Osteoblast (primary cell): ENCODE data around the gene TACC2. TPM values are rescaled to one million over a fixed set of nuclear protein-coding genes. Genes with fewer than 3 reads are reported as not detected.
"Not testable (repeated sequence)": the region's sequence is repeated elsewhere in the genome, so short reads cannot be mapped to it uniquely, and the experiment has no call there.

Experiments used
- DNase-seq: peaks from one replicate; pipeline ENCODE4 v3.0.0; 2011; ENCODE audit warnings: low spot score, mixed read lengths; ENCODE audit not compliant: insufficient read length; ENCODE audit errors: missing footprints
- H2AFZ ChIP-seq: 2 replicates; pipeline ENCODE4 v1.6.0; 2011; ENCODE audit warnings: mild to moderate bottlenecking, low read length
- H3K27ac ChIP-seq: 2 replicates; pipeline ENCODE4 v1.5.1; 2011; ENCODE audit warnings: mild to moderate bottlenecking, low read depth, low read length, moderate library complexity
- H3K27me3 ChIP-seq: 2 replicates; pipeline ENCODE4 v1.6.0; 2012; ENCODE audit warnings: mild to moderate bottlenecking, control low read depth, inconsistent platforms, low read length, moderate library complexity; ENCODE audit not compliant: insufficient read depth
- H3K36me3 ChIP-seq: 2 replicates; pipeline ENCODE4 v1.5.1; 2011; ENCODE audit warnings: mild to moderate bottlenecking, low read length, control low read depth, moderate library complexity; ENCODE audit not compliant: insufficient read depth
- H3K4me1 ChIP-seq: 2 replicates; pipeline ENCODE4 v1.5.1; 2011; ENCODE audit warnings: mild to moderate bottlenecking, low read length, control low read depth, moderate library complexity; ENCODE audit not compliant: insufficient read depth
- H3K4me2 ChIP-seq: 2 replicates; pipeline ENCODE4 v1.6.0; 2011; ENCODE audit warnings: mild to moderate bottlenecking, low read length; ENCODE audit not compliant: insufficient read depth
- H3K4me3 ChIP-seq: fragments of 200-600 bp; sonication (generic); 3 replicates; pipeline ENCODE4 v1.5.1; 2012; ENCODE audit warnings: mild to moderate bottlenecking, low read length, inconsistent platforms; ENCODE audit not compliant: insufficient read depth
- H3K79me2 ChIP-seq: 2 replicates; pipeline ENCODE4 v1.6.0; 2012; ENCODE audit warnings: mild to moderate bottlenecking, low read length, control low read depth, inconsistent platforms; ENCODE audit not compliant: insufficient read depth
- H3K9me3 ChIP-seq: 2 replicates; pipeline ENCODE4 v1.5.1; 2011; ENCODE audit warnings: low read depth, low read length, control low read depth
- H4K20me1 ChIP-seq: 2 replicates; pipeline ENCODE4 v1.6.0; 2012; ENCODE audit warnings: mild to moderate bottlenecking, low read length, control low read depth; ENCODE audit not compliant: insufficient read depth
- total RNA-seq: library from RNA; depleted of rRNA; stranded (reverse); fragments of >200 nt; gene quantifications from 2 replicates; pipeline ENCODE4 v1.2.3, GENCODE V29; 2012
- TF ChIP-seq, protein P1 (sequence below): IDR thresholded peaks from 2 replicates; pipeline ENCODE4 v1.5.1; 2011; ENCODE audit warnings: mild to moderate bottlenecking, low read depth, low read length, moderate library complexity; ENCODE audit errors: extremely low read depth

TACC2 gene
- total RNA-seq, 1 donor: 5.8 TPM

DNA sequence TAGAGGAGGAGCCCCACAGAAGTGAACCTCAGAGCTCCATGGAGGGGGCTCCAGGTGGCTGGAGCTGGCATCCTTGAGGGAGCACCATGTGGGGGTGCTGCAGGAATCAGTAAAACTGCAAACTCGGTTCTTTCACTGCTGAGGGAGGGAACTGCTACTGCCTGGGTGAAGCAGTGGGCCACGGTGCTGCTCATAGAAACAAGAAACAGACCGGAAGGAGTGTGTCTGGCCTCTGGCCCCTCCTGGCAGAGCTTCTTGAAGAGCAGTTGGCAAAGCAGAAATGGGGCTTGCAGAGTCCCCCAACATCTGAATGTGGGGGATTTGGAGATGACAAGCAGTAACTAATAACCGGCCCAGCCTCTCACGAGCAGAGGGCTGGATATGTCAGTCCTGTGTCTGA, 23.8 kb downstream of the TACC2 start:
- no peaks in the 10 kb centered on the region for H4K20me1 ChIP-seq
- no peaks in the 10 kb centered on the region for H3K4me1 ChIP-seq
- H3K4me3 ChIP-seq: no peak overlapping the region
- peaks cover 22% of the 10 kb centered on the region for H3K27me3 ChIP-seq
- no peaks in the 10 kb centered on the region for H3K9me3 ChIP-seq
- H3K27ac ChIP-seq: no peak overlapping the region
- H3K36me3 ChIP-seq: no peaks in the 10 kb centered on the region
- H3K4me2 ChIP-seq: no peak overlapping the region
- no peaks in the 10 kb centered on the region for H3K79me2 ChIP-seq
- no peak for DNase-seq
- TF ChIP-seq, protein P1, sequence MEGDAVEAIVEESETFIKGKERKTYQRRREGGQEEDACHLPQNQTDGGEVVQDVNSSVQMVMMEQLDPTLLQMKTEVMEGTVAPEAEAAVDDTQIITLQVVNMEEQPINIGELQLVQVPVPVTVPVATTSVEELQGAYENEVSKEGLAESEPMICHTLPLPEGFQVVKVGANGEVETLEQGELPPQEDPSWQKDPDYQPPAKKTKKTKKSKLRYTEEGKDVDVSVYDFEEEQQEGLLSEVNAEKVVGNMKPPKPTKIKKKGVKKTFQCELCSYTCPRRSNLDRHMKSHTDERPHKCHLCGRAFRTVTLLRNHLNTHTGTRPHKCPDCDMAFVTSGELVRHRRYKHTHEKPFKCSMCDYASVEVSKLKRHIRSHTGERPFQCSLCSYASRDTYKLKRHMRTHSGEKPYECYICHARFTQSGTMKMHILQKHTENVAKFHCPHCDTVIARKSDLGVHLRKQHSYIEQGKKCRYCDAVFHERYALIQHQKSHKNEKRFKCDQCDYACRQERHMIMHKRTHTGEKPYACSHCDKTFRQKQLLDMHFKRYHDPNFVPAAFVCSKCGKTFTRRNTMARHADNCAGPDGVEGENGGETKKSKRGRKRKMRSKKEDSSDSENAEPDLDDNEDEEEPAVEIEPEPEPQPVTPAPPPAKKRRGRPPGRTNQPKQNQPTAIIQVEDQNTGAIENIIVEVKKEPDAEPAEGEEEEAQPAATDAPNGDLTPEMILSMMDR: no peak
- H2AFZ ChIP-seq: no peak overlapping the region

DNA sequence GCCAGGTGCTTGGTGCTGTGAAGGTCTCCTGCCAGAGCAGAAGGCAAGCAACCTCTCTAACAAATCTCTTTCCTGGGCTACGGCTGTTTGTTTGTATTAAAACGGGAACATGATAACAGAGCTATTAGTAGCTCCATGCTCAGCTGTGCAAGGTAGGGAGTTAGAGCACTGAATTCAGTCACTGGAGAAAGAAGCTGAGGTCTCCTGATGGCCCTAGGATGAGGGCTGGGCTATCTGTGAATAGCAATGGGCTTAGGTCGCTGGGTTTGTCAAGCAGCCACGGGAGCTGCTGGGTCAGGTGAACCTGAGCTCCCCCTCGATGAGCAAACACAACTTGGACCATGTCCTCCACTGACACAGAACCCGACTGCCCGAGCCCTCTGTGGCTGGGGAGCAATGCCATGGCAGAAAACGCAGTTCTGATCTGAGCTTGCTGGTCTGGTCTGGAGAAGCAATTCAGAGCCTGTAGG, 24.4 kb downstream of the TACC2 start:
- Histone ChIP-seq H3K27ac (no peak overlapping the region), H3K4me3 (no peak overlapping the region), H3K9me3 (no peaks in the 10 kb centered on the region), H3K79me2 (no peaks in the 10 kb centered on the region), H4K20me1 (no peaks in the 10 kb centered on the region), H3K36me3 (no peaks in the 10 kb centered on the region), H3K27me3 (peaks cover 24% of the 10 kb centered on the region), H3K4me2 (no peak overlapping the region), H2AFZ (no peak overlapping the region), H3K4me1 (no peaks in the 10 kb centered on the region)
- DNase-seq: no peak
- TF ChIP-seq, protein P1: no peak

DNA sequence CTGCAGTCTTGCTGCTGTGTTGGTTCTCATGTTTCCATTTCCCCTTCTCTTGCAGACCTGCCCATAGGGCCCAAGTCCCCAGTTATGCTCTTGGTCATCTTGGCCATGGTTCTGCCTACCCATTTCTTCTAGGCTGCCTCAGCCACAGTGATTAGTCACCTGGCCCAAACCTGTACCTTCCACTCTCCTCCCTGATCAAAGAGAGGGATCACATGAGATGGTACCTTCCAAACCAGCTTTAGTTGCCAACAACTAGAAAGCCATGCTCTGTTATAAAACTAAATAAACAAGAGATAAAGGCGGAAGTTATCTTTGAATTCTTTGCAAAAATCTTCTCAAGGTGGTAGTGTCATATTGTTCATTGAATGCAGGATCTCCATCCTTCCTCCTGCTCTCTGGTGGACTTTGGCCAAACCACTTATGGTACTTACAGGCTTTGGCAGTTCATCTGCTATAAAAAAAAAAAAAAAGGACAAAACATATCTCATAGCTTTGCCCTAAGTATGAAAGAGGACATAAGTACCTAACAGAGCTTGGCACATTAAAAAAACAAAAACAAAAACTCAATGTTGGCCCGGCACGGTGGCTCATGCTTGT, 25.8 kb downstream of the TACC2 start:
- peaks cover 34% of the 10 kb centered on the region for H3K27me3 ChIP-seq
- no peak for DNase-seq
- no peaks in the 10 kb centered on the region for H4K20me1 ChIP-seq
- no peak overlapping the region for H3K27ac ChIP-seq
- no peaks in the 10 kb centered on the region for H3K4me1 ChIP-seq
- no peak overlapping the region for H2AFZ ChIP-seq
- no peaks in the 10 kb centered on the region for H3K36me3 ChIP-seq
- no peak overlapping the region for H3K4me2 ChIP-seq
- no peak overlapping the region for H3K4me3 ChIP-seq
- H3K79me2 ChIP-seq: no peaks in the 10 kb centered on the region
- TF ChIP-seq, protein P1: no peak
- no peaks in the 10 kb centered on the region for H3K9me3 ChIP-seq

DNA sequence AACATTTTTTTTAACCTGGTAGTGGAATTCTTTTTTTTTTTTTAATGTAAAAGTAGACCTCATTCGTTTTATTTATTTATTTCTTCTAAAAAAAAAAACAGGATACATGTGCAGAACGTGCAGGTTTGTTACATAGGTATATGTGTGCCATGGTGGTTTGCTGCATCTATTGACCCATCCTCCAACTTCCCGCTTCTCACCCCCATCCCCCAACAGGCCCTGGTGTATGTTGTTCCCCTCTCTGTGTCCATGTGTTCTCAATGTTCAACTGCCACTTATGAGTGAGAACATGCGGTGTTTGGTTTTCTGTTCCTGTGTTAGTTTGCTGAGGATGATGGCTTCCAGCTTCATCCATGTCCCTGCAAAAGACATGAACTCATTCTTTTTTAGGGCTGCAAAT, 29.0 kb downstream of the TACC2 start:
- H3K36me3 ChIP-seq, H3K79me2 ChIP-seq, H2AFZ ChIP-seq, H3K4me1 ChIP-seq, H3K4me3 ChIP-seq, DNase-seq, H3K27ac ChIP-seq, H3K4me2 ChIP-seq, H3K9me3 ChIP-seq, H4K20me1 ChIP-seq: not testable (repeated sequence)
- peaks cover 41% of the 10 kb centered on the region for H3K27me3 ChIP-seq
